K562 (cell line): ENCODE measurements around the gene STUB1. TPM values are rescaled to one million over a fixed set of nuclear protein-coding genes. Genes with fewer than 3 reads are reported as not detected.

Experiments used
- ATAC-seq: fragments of 200-7000 bp; cut with Tn5 transposase; 3 replicates; pipeline ENCODE4 v1.9.1; 2020; ENCODE audit warnings: moderate library complexity
- BruUV-seq: library from RNA; stranded (reverse); fragments of 400-500 nt; replicated peaks from 2 replicates; lab custom pipeline; 2021; lab: Mats Ljungman, UMichigan
- CTCF ChIA-PET: fragments of 300-600 bp; formaldehyde crosslinking; extraction: SDS; loops from one replicate; lab custom pipeline; 2021; ENCODE audit warnings: low intra/inter-chr PET ratio; lab: Yijun Ruan, JAX
- POLR2A ChIA-PET: fragments of 300-600, 350-650 bp; sonication (Branson Sonifier 250); formaldehyde crosslinking; extraction: SDS; loops from one replicate; lab custom pipeline; 2021; ENCODE audit warnings: antibody characterized with exemption, inconsistent platforms; lab: Yijun Ruan, JAX
- DNase-seq, 4 experiments: peaks; one replicate each; pipeline versions ENCODE4 v3.0.0 to v3.0.0-alpha.2; 2011 to 2018; ENCODE audit warnings: low spot score in 3 of 4, mixed read lengths in 3 of 4; ENCODE audit errors: extremely low read depth in 1 of 4
- FAIRE-seq: peaks from 2 replicates; lab custom pipeline; 2011; peaks lifted over from hg19 to GRCh38; lab: Jason Lieb, UNC
- H2AFZ ChIP-seq: 2 replicates; pipeline ENCODE4 v1.6.0; 2011; ENCODE audit warnings: low read depth, low read length, control low read depth, inconsistent platforms
- H3K27ac ChIP-seq: fragments of 200-600 bp; 3 replicates; pipeline ENCODE4 v1.8.0; 2011; ENCODE audit warnings: low read depth, mild to moderate bottlenecking, control low read depth, inconsistent platforms, low read length, moderate library complexity, mixed read lengths; ENCODE audit errors: extremely low read depth
- H3K27me3 ChIP-seq, 2 experiments: fragments of 300-600 bp in 1 of 2; 2 replicates in 1 of 2; 3 replicates in 1 of 2; pipeline versions ENCODE4 v1.6.0 to v1.8.0; 2011; ENCODE audit warnings: inconsistent platforms in 2 of 2, low read length in 2 of 2, mild to moderate bottlenecking in 1 of 2, mixed read lengths in 1 of 2, moderate library complexity in 1 of 2; ENCODE audit not compliant: control insufficient read depth in 2 of 2, insufficient read depth in 2 of 2
- H3K36me3 ChIP-seq: fragments of 300-600 bp; 3 replicates; pipeline ENCODE4 v1.8.0; 2011; ENCODE audit warnings: mild to moderate bottlenecking, low read length, inconsistent platforms; ENCODE audit not compliant: control insufficient read depth, insufficient read depth
- H3K4me1 ChIP-seq, 2 experiments: fragments of 200-600 bp in 1 of 2; replicated peaks in 1 of 2; 2 replicates in 1 of 2; 3 replicates in 1 of 2; pipeline versions ENCODE4 v1.5.1 to v1.8.0; 2011; ENCODE audit warnings: inconsistent platforms in 2 of 2, low read length in 2 of 2, mild to moderate bottlenecking in 1 of 2, mixed read lengths in 1 of 2, moderate library complexity in 1 of 2; ENCODE audit not compliant: control insufficient read depth in 2 of 2, insufficient read depth in 2 of 2
- H3K4me2 ChIP-seq: 2 replicates; pipeline ENCODE4 v1.6.1; 2011; ENCODE audit warnings: low read length, control low read depth, inconsistent platforms, mixed read lengths; ENCODE audit not compliant: insufficient read depth
- H3K4me3 ChIP-seq: fragments of 200-600 bp; sonication (generic), shearing (Covaris generic); 2 replicates; pipeline ENCODE4 v1.5.1; 2016; ENCODE audit warnings: control low read depth, inconsistent platforms
- H3K79me2 ChIP-seq: fragments of 200-600 bp; 3 replicates; pipeline ENCODE4 v1.8.0; 2011; ENCODE audit warnings: low read length, inconsistent platforms; ENCODE audit not compliant: control insufficient read depth, insufficient read depth
- H3K9ac ChIP-seq, 2 experiments: 2 replicates each; pipeline versions ENCODE4 v1.6.0 to v1.6.1; 2011; ENCODE audit warnings: low read depth in 2 of 2, low read length in 2 of 2, control low read depth in 1 of 2, inconsistent platforms in 1 of 2, mild to moderate bottlenecking in 1 of 2, mixed read lengths in 1 of 2; ENCODE audit not compliant: insufficient read depth in 1 of 2
- H3K9me1 ChIP-seq: one replicate; pipeline ENCODE4 v1.6.0; 2011; ENCODE audit warnings: inconsistent platforms, mild to moderate bottlenecking, low read length, moderate library complexity; ENCODE audit not compliant: control insufficient read depth, insufficient read depth
- H3K9me3 ChIP-seq: replicated peaks from 2 replicates; pipeline ENCODE4 v1.5.1; 2011; ENCODE audit warnings: low read depth, low read length, inconsistent platforms; ENCODE audit not compliant: control insufficient read depth, insufficient read depth
- H4K20me1 ChIP-seq: replicated peaks from 2 replicates; pipeline ENCODE4 v1.6.1; 2011; ENCODE audit warnings: low read length, inconsistent platforms, mixed read lengths; ENCODE audit not compliant: control insufficient read depth, insufficient read depth
- BCOR ChIP-seq: fragments of 450-650 bp; IDR thresholded peaks from 2 replicates; pipeline ENCODE4 v1.6.1; 2016
- DIDO1 ChIP-seq: fragments of 450-650 bp; IDR thresholded peaks from 2 replicates; pipeline ENCODE4 v1.6.1; 2016; ENCODE audit warnings: low read depth, missing biosample characterization, missing genetic modification characterization
- E2F4 ChIP-seq: sonication (generic); formaldehyde crosslinking; IDR thresholded peaks from 2 replicates; pipeline ENCODE4 v1.8.0; 2022; ENCODE audit warnings: mild to moderate bottlenecking, low read depth, missing genetic modification reagents
- ESRRA ChIP-seq: fragments of 450-650 bp; IDR thresholded peaks from 2 replicates; pipeline ENCODE4 v1.6.1; 2014; ENCODE audit warnings: low read depth, mild to moderate bottlenecking, moderate library complexity, borderline replicate concordance
- ETS2 ChIP-seq: IDR thresholded peaks from 2 replicates; pipeline ENCODE4 v1.6.1; 2016; ENCODE audit warnings: borderline replicate concordance, missing genetic modification characterization, mild to moderate bottlenecking, moderate library complexity, missing compliant biosample characterization; ENCODE audit not compliant: poor library complexity, severe bottlenecking
- NFIC ChIP-seq: fragments of 450-650 bp; IDR thresholded peaks from 2 replicates; pipeline ENCODE4 v1.6.1; 2017; ENCODE audit warnings: mild to moderate bottlenecking, inconsistent platforms
- POLR2G ChIP-seq: fragments of 200-400 bp; formaldehyde crosslinking; IDR thresholded peaks from 2 replicates; pipeline ENCODE4 v1.6.1; 2017; ENCODE audit warnings: low read depth, mild to moderate bottlenecking, antibody characterized with exemption, low read length, moderate library complexity
- RBFOX2 ChIP-seq: fragments of 200-400 bp; formaldehyde crosslinking; IDR thresholded peaks from 2 replicates; pipeline ENCODE4 v1.6.1; 2017; ENCODE audit warnings: low read depth, mild to moderate bottlenecking, low read length, moderate library complexity
- RBM25 ChIP-seq: fragments of 200-400 bp; formaldehyde crosslinking; IDR thresholded peaks from 2 replicates; pipeline ENCODE4 v1.6.1; 2018; ENCODE audit warnings: low read length, low read depth, moderate library complexity; ENCODE audit not compliant: severe bottlenecking
- SRF ChIP-seq, 2 experiments: fragments of 250-450, 450-650 bp in 1 of 2; sonication (Bioruptor Pico) in 1 of 2; sonication (generic) in 1 of 2; formaldehyde crosslinking; IDR thresholded peaks; 2 replicates each; pipeline versions ENCODE4 v1.5.0 to v1.5.1; 2020 to 2022; ENCODE audit warnings: mild to moderate bottlenecking in 1 of 2, missing genetic modification reagents in 1 of 2
- ZNF239 ChIP-seq: fragments of 250-450 bp; sonication (Bioruptor Pico); IDR thresholded peaks from 2 replicates; pipeline ENCODE4 v1.4.0; 2020; ENCODE audit warnings: mild to moderate bottlenecking
- ZNF24 ChIP-seq: fragments of 450-650 bp; IDR thresholded peaks from 2 replicates; pipeline ENCODE4 v1.6.1; 2016
- ZNF324 ChIP-seq: fragments of 250-450 bp; sonication (Bioruptor Pico); IDR thresholded peaks from 2 replicates; pipeline ENCODE4 v1.4.0; 2020; ENCODE audit warnings: mild to moderate bottlenecking
- WGBS: fragments of 100-300 bp; shearing (Covaris generic); methylation state at CpG from one replicate; pipeline ENCODE4 v1.1.6; 2016; ENCODE audit warnings: low coverage, mixed read lengths; ENCODE audit not compliant: insufficient coverage; ENCODE audit errors: missing lambda C conversion rate; 5-methylcytosine and 5-hydroxymethylcytosine counted together
- in situ Hi-C: fragments of 300-500 bp; cut with MboI; formaldehyde crosslinking; loops from 4 replicates; pipeline ENCODE4 v1.15.0; 2018; ENCODE audit warnings: inconsistent platforms, mixed read lengths
- intact Hi-C: fragments of 100-400 bp; cut with micrococcal nuclease; formaldehyde crosslinking; loops from 2 replicates; pipeline ENCODE4 v1.14.2; 2022
- polyA plus RNA-seq, 8 experiments: library from polyadenylated mRNA; depleted of rRNA in 4 of 8; stranded (reverse) in 5 of 8; unstranded in 3 of 8; fragments of >200 nt; fragmentation: Nextera tagmentation in 2 of 8; fragmentation: Illumina TruSeq in 1 of 8; extraction: Ambion mirVana in 2 of 8; extraction: Trizol in 1 of 8; gene quantifications; 2 replicates each; pipeline versions ENCODE4 v1.2.1 to v1.2.3, GENCODE V29; 2011 to 2014; ENCODE audit warnings: inconsistent platforms in 1 of 8, missing spikeins in 1 of 8
- total RNA-seq, 7 experiments: library from RNA; depleted of rRNA in 6 of 7; stranded (reverse); fragments of >200 nt in 6 of 7; fragmentation: Illumina TruSeq in 2 of 7; extraction: Trizol in 2 of 7; gene quantifications; 2 replicates each; pipeline versions ENCODE4 v1.2.1 to v1.2.3, GENCODE V29; 2011 to 2021; ENCODE audit warnings: low replicate concordance in 1 of 7
- TF ChIP-seq, protein P1 (sequence below): fragments of 450-650 bp; formaldehyde crosslinking; IDR thresholded peaks from 2 replicates; pipeline ENCODE4 v1.4.0; 2020; ENCODE audit warnings: mild to moderate bottlenecking

STUB1 gene
- total and polyA plus RNA-seq, 9 of the 15 experiments (the other 6 are each of a cell fraction or from before 2014, with no cell fraction given): 10.6 to 251 (median 152) TPM

DNA sequence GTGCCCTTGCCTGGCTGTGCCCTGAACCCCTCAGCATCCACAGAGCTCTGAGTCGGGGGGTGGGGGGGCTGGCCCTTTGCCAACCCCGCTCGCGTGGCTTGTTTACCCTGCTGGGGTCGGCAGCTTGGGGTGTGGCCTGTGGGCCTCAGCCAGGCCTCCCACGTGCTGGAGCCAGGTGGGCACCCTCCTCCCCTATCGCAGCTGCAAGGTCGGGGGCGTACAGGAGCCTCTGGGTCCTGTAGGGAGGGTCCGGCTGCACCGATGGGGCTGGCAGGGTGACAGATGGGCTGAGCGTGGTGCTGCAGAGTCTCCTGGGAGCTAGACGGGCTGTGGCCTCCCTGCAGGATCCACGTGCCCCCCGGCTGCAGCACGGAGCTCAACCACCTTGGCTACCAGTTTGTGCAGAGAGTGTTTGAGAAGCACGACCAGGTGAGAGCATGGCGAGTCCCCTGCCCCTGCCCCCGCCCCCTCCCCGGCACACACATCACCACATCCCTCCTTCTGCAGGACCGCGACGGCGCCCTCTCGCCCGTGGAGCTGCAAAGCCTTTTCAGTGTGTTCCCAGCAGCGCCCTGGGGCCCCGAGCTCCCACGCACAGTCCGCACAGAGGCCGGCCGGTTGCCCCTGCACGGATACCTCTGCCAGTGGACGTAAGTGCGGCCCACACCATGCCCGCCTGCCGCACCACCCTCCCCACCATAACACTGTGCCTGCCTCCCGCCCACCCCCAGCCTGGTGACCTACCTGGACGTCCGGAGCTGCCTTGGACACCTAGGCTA lies 8.7 kb upstream of the STUB1 start:
- ChIA-PET CTCF (no interaction called here), POLR2A (interaction anchor here (1.1 kb wide), 1 partner anchor 83 kb away, joined by 3 read pairs; no protein-coding TSS in a partner anchor)
- 90% methylated on average over 28 of the region's 40 CpGs for WGBS
- Histone ChIP-seq H3K36me3 (peaks cover 60% of the 10 kb centered on the region), H3K9ac (peak overlapping the region in 1 of 2 experiments; percentile 52; a peak in 2 of 4 replicates), H3K27ac (no peak overlapping the region), H3K79me2 (peaks cover 28% of the 10 kb centered on the region), H3K9me1 (no peaks in the 10 kb centered on the region), H3K4me2 (no peak overlapping the region), H3K27me3 (no peaks in the 10 kb centered on the region), H3K9me3 (no peaks in the 10 kb centered on the region), H4K20me1 (0 out of 2 replicates have a peak, but pooled peaks cover 4% of the 10 kb centered on the region), H3K4me3 (no peak overlapping the region), H3K4me1 (peaks cover 24 to 98% of the 10 kb centered on the region in 2 experiments), H2AFZ (no peak overlapping the region)
- DNase-seq: no peak
- ATAC-seq: no peak
- BruUV-seq: no TSS peak
- TF ChIP-seq ZNF324 (no peak), DIDO1 (tag) (no peak), SRF (CRISPR knock-in tag; IDR thresholded peaks at IDR 0.05) (no peak), RBFOX2 (peak; percentile 39), RBM25 (no peak), E2F4 (CRISPR knock-in tag) (no peak), NFIC (peak; percentile 76), ZNF24 (no peak), ETS2 (tag) (no peak), ZNF239 (no peak), ESRRA (no peak), BCOR (no peak), POLR2G (peak; percentile 26)
- TF ChIP-seq, protein P1, sequence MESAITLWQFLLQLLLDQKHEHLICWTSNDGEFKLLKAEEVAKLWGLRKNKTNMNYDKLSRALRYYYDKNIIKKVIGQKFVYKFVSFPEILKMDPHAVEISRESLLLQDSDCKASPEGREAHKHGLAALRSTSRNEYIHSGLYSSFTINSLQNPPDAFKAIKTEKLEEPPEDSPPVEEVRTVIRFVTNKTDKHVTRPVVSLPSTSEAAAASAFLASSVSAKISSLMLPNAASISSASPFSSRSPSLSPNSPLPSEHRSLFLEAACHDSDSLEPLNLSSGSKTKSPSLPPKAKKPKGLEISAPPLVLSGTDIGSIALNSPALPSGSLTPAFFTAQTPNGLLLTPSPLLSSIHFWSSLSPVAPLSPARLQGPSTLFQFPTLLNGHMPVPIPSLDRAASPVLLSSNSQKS: no peak
- FAIRE-seq: no peak
- intact Hi-C loops (no loop called here), in situ Hi-C loops (loop anchor here (10.0 kb wide), 1 partner anchor 277 kb away; the partner anchor contains the start of gene NME4)
